Caco-2 (cell line): ENCODE measurements around the gene ITGAE. TPM values are rescaled to one million over a fixed set of nuclear protein-coding genes. Genes with fewer than 3 reads are reported as not detected.

ENCODE experiments used
- BruUV-seq: library from RNA; stranded (reverse); fragments of 400-500 nt; replicated peaks from 2 replicates; lab custom pipeline; 2021; lab: Mats Ljungman, UMichigan
- CTCF ChIA-PET: fragments of 300-600 bp; sonication (Branson Sonifier 250); formaldehyde crosslinking; loops from one replicate; lab custom pipeline; 2022; ENCODE audit warnings: antibody characterized with exemption; lab: Charles Lee
- POLR2A ChIA-PET: fragments of 300-600 bp; sonication (Branson Sonifier 250); formaldehyde crosslinking; loops from one replicate; lab custom pipeline; 2022; ENCODE audit warnings: antibody characterized with exemption; lab: Charles Lee
- DNase-seq, 2 experiments: peaks; one replicate each; pipeline versions ENCODE4 v3.0.0 to v3.0.0-alpha.2; 2020 to 2022
- H3K27me3 ChIP-seq: replicated peaks from 2 replicates; pipeline ENCODE4 v1.6.0; 2011; ENCODE audit warnings: low read length; ENCODE audit not compliant: control insufficient read depth, insufficient read depth
- H3K36me3 ChIP-seq: 2 replicates; pipeline ENCODE4 v1.5.1; 2011; ENCODE audit warnings: low read length; ENCODE audit not compliant: control insufficient read depth, insufficient read depth
- H3K4me1 ChIP-seq: fragments of 250-450 bp; sonication (Bioruptor Pico); 2 replicates; pipeline ENCODE4 v1.5.1; 2020; ENCODE audit warnings: mild to moderate bottlenecking
- H3K4me3 ChIP-seq: 2 replicates; pipeline ENCODE4 v1.5.1; 2011; ENCODE audit warnings: low read depth, mild to moderate bottlenecking, control low read depth, low read length
- H3K9me3 ChIP-seq: fragments of 250-450 bp; sonication (Bioruptor Pico); 2 replicates; pipeline ENCODE4 v1.5.1; 2020; ENCODE audit warnings: mild to moderate bottlenecking, moderate library complexity
- H3K27ac Mint-ChIP-seq: one replicate; pipeline ENCODE4 v1.8.0; 2022; ENCODE audit warnings: mixed read lengths; ENCODE audit not compliant: unreplicated experiment
- H3K27me3 Mint-ChIP-seq: one replicate; pipeline ENCODE4 v1.8.0; 2022; ENCODE audit warnings: mixed read lengths; ENCODE audit not compliant: insufficient read depth, unreplicated experiment
- H3K36me3 Mint-ChIP-seq: one replicate; pipeline ENCODE4 v1.8.0; 2022; ENCODE audit warnings: mild to moderate bottlenecking, mixed read lengths; ENCODE audit not compliant: insufficient read depth, unreplicated experiment
- H3K4me1 Mint-ChIP-seq: one replicate; pipeline ENCODE4 v1.8.0; 2022; ENCODE audit warnings: low read depth, mixed read lengths; ENCODE audit not compliant: unreplicated experiment
- H3K4me3 Mint-ChIP-seq: one replicate; pipeline ENCODE4 v1.8.0; 2022; ENCODE audit warnings: mild to moderate bottlenecking, moderate library complexity, mixed read lengths; ENCODE audit not compliant: unreplicated experiment
- H3K9me3 Mint-ChIP-seq: one replicate; pipeline ENCODE4 v1.8.0; 2022; ENCODE audit warnings: mixed read lengths; ENCODE audit not compliant: unreplicated experiment
- CTCF ChIP-seq, 2 experiments: fragments of 200-600 bp in 1 of 2; IDR thresholded peaks; 1 replicate in 1 of 2; 2 replicates in 1 of 2; pipeline versions ENCODE4 v1.5.1 to v1.8.0; 2011 to 2022; ENCODE audit warnings: antibody characterized with exemption in 1 of 2, control low read depth in 1 of 2, inconsistent platforms in 1 of 2, low read depth in 1 of 2, low read length in 1 of 2, mild to moderate bottlenecking in 1 of 2, moderate library complexity in 1 of 2; ENCODE audit not compliant: insufficient read depth in 1 of 2, severe bottlenecking in 1 of 2, unreplicated experiment in 1 of 2
- intact Hi-C: fragments of 100-400 bp; cut with micrococcal nuclease; formaldehyde crosslinking; loops from one replicate; pipeline ENCODE4 v1.10.0; 2022; ENCODE audit not compliant: unreplicated experiment
- total RNA-seq: library from RNA; stranded (reverse); gene quantifications from 2 replicates; pipeline ENCODE4 v1.2.3, GENCODE V29; 2022

Gene ITGAE
- total RNA-seq, 1 experiment from 2014 or later, result 12.8 TPM

GRCh38 chr17:3727041-3727440, 73.9 kb downstream of the ITGAE start:
- no TSS peak for BruUV-seq
- Histone ChIP-seq H3K9me3 (no peaks in the 10 kb centered on the region), H3K4me3 (no peak overlapping the region), H3K36me3 (no peaks in the 10 kb centered on the region), H3K27me3 (no peaks in the 10 kb centered on the region), H3K4me1 (no peaks in the 10 kb centered on the region)
- Mint-ChIP-seq H3K27ac (no peak overlapping the region), H3K36me3 (peaks cover 36% of the 10 kb centered on the region), H3K9me3 (no peaks in the 10 kb centered on the region), H3K4me3 (no peak overlapping the region), H3K27me3 (no peaks in the 10 kb centered on the region), H3K4me1 (peaks cover 16% of the 10 kb centered on the region)
- no peak for DNase-seq
- ChIA-PET POLR2A (interaction anchor here (0.6 kb wide), 1 partner anchor 28 kb away, joined by 3 read pairs; no protein-coding TSS in a partner anchor), CTCF (interaction anchor here (0.7 kb wide), 1 partner anchor 10 kb away, joined by 3 read pairs; no protein-coding TSS in a partner anchor)
- TF ChIP-seq CTCF (IDR thresholded peaks at IDR 0.05; ENCODE audit: insufficient read depth in 1 of 2, low read depth in 1 of 2, low read length in 1 of 2, severe bottlenecking in 1 of 2, unreplicated experiment in 1 of 2), result no peak
- intact Hi-C loops, result no loop called here

- H3K27ac Mint-ChIP-seq, result peak overlapping the region; percentile 75
These were observed 76.5 kb downstream of the ITGAE start for GRCh38 chr17:3724378-3725077.

More at GRCh38 chr17:3724378-3725077, 76.5 kb downstream of the ITGAE start:
- Histone ChIP-seq H3K36me3 (no peaks in the 10 kb centered on the region), H3K9me3 (no peaks in the 10 kb centered on the region), H3K4me1 (no peaks in the 10 kb centered on the region), H3K4me3 (peak overlapping the region; percentile 76), H3K27me3 (no peaks in the 10 kb centered on the region)
- intact Hi-C loops, result no loop called here
- Mint-ChIP-seq H3K4me1 (peaks cover 16% of the 10 kb centered on the region), H3K36me3 (peaks cover 36% of the 10 kb centered on the region), H3K4me3 (peak overlapping the region; percentile 77), H3K9me3 (no peaks in the 10 kb centered on the region), H3K27me3 (no peaks in the 10 kb centered on the region)
- ChIA-PET POLR2A (interaction anchor here (1.1 kb wide), 1 partner anchor 114 kb away, joined by 5 read pairs; no protein-coding TSS in a partner anchor), CTCF (interaction anchor here (0.7 to 2.0 kb wide), 2 partner anchors 13 to 42 kb away, joined by 3 to 11 read pairs; no protein-coding TSS in a partner anchor)
- TF ChIP-seq CTCF (IDR thresholded peaks at IDR 0.05; ENCODE audit: insufficient read depth in 1 of 2, low read depth in 1 of 2, low read length in 1 of 2, severe bottlenecking in 1 of 2, unreplicated experiment in 1 of 2), result no peak
- BruUV-seq, result no TSS peak
- DNase-seq, result no peak
